SIG-M5 (cell line): ENCODE measurements around the gene TBC1D9.

Source experiments
- DNase-seq: peaks from one replicate; lab custom pipeline; 2025; lab: John Stamatoyannopoulos, UW

The TBC1D9 gene

GRCh38 chr4:140648716-140649308 lies 107.4 kb downstream of the TBC1D9 start:
- DNase-seq, result no peak

DNA sequence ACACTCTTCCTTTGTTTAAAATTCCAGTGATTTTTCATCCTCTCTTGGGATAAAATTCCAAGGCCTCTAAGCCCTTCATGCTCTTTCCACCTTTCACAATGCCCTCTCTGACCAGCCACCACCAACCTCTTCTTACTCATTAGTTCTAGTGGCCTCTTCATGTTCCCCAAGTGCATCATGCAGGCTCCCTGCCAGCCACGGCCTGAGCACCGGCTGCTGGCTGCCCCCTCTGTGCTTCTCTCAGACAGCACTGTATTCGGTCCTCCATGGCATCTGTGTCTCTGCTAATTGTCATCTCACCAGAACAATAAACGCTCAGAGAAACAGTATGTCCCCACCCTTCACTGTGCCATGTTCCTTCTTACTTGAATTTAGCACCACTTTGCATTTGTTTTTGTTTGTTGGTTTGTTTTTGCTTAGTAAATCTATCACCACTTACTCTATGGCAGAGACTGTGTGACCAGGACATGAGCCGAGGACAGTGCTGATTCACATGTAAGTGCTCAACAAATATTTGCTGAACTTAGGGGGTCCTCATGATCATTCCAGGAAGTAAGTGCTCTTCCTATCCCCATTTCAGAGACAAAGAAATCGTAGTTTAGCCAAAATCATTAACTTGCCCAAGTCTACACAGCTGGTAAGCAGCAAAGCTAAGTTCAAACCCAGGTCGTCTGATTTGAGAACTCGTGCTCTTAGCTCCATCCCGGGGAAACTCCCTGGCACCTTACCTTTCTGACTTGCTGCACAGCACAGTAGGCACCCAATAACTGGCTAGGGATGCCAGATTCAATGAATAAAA lies 110.4 kb downstream of the TBC1D9 start:
- DNase-seq, result no peak

GRCh38 chr4:140645196-140645595 lies 111.0 kb downstream of the TBC1D9 start:
- no peak for DNase-seq

- DNase-seq, result no peak
Measured at GRCh38 chr4:140644470-140645185, 111.6 kb downstream of the TBC1D9 start.

- no peak for DNase-seq
Measured at GRCh38 chr4:140643571-140644055, 112.6 kb downstream of the TBC1D9 start.

GRCh38 chr4:140642674-140643437 lies 113.3 kb downstream of the TBC1D9 start:
- DNase-seq, result no peak

DNA sequence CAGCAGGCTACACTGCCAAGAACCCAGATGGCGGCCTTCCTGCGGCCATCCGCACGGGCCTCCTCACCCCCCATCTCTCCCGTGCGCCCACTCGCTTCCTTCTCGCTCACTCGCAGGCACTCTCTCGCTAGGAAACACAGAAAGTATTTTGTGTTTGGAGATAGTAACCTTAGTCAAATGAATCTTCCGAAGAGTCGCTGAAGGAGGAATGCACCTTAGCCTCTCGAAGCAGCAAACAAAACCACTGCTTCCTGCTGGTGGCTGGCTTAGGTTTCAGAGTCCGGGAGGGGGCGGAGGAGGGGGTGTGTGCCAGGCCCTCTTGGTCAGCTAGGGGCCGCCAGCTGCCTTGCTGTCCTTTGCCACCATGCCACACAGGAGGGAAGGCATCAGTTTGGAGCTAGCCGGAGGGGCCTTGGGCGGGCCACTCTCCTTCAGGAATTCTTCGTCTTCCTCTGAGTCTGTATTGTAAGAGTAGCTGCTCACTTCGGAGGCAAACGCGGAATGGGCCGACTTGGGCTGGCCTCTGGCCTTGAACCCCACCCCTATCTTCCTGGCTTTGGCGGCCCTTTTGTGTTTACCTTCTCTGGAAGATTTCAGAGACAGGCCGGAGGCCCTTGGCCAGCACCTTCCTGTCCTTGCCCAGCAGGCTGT lies 114.3 kb downstream of the TBC1D9 start:
- DNase-seq, result no peak

DNA sequence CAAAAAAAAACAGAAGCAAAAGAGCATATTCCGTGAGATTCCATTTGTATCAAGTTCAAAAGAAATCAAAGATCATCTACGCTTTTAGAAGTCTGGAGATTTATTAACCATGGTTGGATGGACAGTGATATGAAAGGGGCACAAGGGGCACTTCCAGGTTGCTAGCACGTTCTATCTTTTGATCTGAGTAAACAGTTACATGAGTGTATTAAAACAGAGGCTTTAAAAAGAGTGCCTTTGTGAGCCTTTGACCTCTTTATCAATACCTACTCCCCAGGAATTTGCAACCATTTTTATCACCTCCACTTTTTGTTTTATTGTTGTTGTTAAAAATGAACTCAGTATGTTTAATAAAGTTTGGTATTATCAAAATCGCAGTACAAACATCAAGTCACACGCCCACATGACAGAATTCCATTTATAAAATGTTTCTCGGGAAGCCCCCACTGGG lies 115.1 kb downstream of the TBC1D9 start:
- no peak for DNase-seq

- DNase-seq, result no peak
Measured at GRCh38 chr4:140640150-140640748, 115.9 kb downstream of the TBC1D9 start.

DNA sequence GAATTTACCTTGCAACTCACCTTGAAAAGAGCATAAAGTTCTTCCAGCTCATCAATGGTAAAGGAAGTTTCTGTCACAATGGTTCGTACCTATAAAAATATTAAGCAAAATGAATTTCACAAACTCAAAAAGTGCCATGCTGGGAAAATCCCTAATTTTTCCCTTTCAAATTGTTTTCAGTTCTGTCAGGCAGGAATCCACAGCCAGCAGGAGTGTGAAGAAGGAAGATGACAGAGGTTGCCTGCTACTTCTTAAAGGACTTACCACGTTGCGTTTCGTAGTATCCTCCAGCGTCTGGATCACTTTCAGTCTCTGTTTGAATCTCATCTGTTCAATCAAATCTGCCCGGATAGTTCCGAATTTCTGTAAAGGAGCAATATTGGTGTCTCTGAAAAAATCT lies 117.1 kb downstream of the TBC1D9 start:
- DNase-seq, result no peak

DNA sequence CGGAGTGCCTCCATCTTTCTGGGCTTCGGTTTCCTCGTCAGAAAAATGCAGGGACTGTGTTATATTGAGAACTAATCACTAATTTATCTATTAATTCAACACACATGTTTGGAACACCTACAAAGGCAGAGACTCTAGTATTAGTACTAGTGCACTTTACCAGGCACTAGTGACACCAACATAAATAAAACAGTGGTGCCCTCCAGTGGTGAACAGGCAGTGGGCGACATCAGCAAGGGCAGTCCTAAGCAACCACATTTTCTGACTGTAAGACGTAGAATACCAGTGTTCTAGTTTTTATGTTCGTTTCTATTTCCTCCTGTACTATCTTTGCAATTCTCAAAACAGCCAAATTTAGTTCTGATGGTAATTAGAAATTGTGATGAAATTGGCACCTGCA lies 118.3 kb downstream of the TBC1D9 start:
- no peak for DNase-seq

GRCh38 chr4:140635606-140636005 lies 120.6 kb downstream of the TBC1D9 start:
- no peak for DNase-seq

DNA sequence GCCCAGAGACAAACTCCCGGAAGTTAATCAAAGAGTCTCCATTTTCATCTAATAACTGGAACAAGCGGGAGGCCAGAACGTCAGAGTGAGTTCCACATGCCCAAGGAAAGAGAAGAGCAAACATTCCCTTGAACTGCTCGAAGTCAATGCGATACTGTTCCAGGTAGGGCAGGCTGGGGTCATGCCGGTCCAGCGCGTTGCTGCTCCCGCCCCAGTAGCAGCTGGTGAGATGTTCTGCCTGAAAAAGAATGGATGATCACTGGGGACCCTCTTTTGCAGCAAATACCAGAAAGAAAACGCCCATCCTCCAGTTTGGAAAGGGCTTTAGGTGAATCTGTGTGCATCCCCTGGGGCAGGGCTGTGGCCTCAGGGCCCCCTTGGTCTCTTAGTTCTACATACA lies 122.2 kb downstream of the TBC1D9 start:
- DNase-seq, result no peak

DNA sequence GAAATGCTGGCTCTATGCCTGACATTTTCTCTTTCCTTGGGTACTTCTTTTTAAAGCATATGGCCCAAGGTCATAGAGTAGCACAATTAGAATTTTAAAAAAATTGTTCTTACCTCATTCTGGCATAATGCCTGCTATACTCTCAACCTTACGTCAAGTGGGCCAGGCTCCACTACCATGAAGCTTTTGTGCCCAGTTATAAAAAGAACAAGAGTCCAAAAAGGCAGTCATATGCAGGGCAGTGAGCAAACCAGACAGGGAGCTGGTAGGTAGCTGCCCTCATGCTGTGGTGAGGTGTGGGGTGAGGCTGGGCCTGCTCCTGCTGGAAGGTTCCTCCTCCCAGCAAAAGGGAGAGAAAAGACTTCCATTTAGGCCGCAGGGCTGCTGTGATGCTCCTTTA lies 123.1 kb downstream of the TBC1D9 start:
- DNase-seq, result no peak

DNA sequence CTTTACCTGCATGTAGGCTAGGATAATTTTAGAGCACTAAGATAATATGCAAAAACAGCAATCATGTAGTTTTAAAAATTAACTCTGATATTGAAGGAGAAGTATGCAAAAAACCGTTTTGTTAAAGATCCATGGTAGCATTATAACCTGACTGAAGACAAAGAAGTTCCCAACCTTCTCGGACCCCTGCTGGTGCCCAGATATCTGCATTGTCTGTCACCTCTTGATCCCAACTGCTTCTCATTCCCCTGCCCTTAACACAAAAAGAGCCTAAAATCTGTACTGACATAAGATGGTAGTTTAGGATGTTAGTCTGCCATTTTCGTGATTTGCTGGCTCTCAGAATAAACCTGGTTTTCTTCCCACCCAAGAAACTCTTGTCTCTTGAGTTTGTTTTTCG lies 125.9 kb downstream of the TBC1D9 start:
- no peak for DNase-seq

GRCh38 chr4:140628016-140628415 lies 128.2 kb downstream of the TBC1D9 start:
- DNase-seq, result no peak

GRCh38 chr4:140626661-140627376 lies 129.4 kb downstream of the TBC1D9 start:
- no peak for DNase-seq

GRCh38 chr4:140622333-140622958 lies 133.7 kb downstream of the TBC1D9 start:
- no peak for DNase-seq

DNA sequence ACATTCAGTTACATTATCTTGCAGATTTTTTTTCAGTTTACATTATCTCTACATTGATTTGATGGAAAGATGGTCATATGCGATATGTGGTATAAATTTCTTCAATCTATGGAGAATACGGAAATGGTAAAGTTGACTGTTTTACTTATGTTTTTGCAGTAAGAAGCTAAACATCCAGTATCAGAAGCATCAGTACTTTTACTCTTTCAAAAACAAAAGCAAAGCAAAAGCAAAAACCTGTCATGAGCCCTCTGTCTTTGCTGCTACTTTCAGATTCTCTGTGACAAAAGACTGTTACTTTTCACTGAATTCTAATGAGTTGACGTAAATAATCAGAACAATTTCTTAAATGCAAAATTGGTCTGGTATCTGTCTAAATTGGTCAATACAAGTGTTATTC lies 135.0 kb downstream of the TBC1D9 start:
- DNase-seq, result no peak
